ENCODE results near the gene NBPF26.
"Not testable (repeated sequence)": the region's sequence is repeated elsewhere in the genome, so short reads cannot be mapped to it uniquely, and the experiment has no call there.

Gene NBPF26

GRCh38 chr1:120723715-120724402 is at the start of gene NBPF26:
Gene NBPF26, plus strand, starts transcription at chr1:120723945.
- H3K4me3 ChIP-seq (ENCODE audit: low read depth, low read length): peak within 1 kb of the TSS; percentile 70

- H3K4me3 ChIP-seq (ENCODE audit: low read depth, low read length): not testable (repeated sequence)
Observed at GRCh38 chr1:120680106-120680819, 43.5 kb upstream of the NBPF26 start.

GRCh38 chr1:120680938-120681337 is 42.8 kb upstream of the NBPF26 start:
- not testable (repeated sequence) for H3K4me3 ChIP-seq (ENCODE audit: low read depth, low read length)

- H3K4me3 ChIP-seq (ENCODE audit: low read depth, low read length): not testable (repeated sequence)
Observed at GRCh38 chr1:120684397-120684796, 39.3 kb upstream of the NBPF26 start.

GRCh38 chr1:120685622-120686021 is 38.1 kb upstream of the NBPF26 start:
- not testable (repeated sequence) for H3K4me3 ChIP-seq (ENCODE audit: low read depth, low read length)

- H3K4me3 ChIP-seq (ENCODE audit: low read depth, low read length): not testable (repeated sequence)
Observed at GRCh38 chr1:120687250-120687649, 36.5 kb upstream of the NBPF26 start.

GRCh38 chr1:120700807-120701562 is 22.8 kb upstream of the NBPF26 start:
- H3K4me3 ChIP-seq (ENCODE audit: low read depth, low read length): not testable (repeated sequence)

GRCh38 chr1:120723358-120723714 is 409 bp upstream of the NBPF26 start:
- not testable (repeated sequence) for H3K4me3 ChIP-seq (ENCODE audit: low read depth, low read length)

GRCh38 chr1:120724507-120724906 is 762 bp downstream of the NBPF26 start:
- peak overlapping the region; percentile 70 for H3K4me3 ChIP-seq (ENCODE audit: low read depth, low read length)

GRCh38 chr1:120728811-120729210 is 5.1 kb downstream of the NBPF26 start:
- H3K4me3 ChIP-seq (ENCODE audit: low read depth, low read length): not testable (repeated sequence)

- not testable (repeated sequence) for H3K4me3 ChIP-seq (ENCODE audit: low read depth, low read length)
Observed at GRCh38 chr1:120769090-120769489, 45.3 kb downstream of the NBPF26 start.

- not testable (repeated sequence) for H3K4me3 ChIP-seq (ENCODE audit: low read depth, low read length)
Observed at GRCh38 chr1:120805452-120805851, 81.7 kb downstream of the NBPF26 start.

- not testable (repeated sequence) for H3K4me3 ChIP-seq (ENCODE audit: low read depth, low read length)
Observed at GRCh38 chr1:120811822-120812221, 88.1 kb downstream of the NBPF26 start.

- H3K4me3 ChIP-seq (ENCODE audit: low read depth, low read length): not testable (repeated sequence)
Observed at GRCh38 chr1:120825051-120825450, 101.3 kb downstream of the NBPF26 start.

GRCh38 chr1:120826623-120827022 is 102.9 kb downstream of the NBPF26 start:
- not testable (repeated sequence) for H3K4me3 ChIP-seq (ENCODE audit: low read depth, low read length)
